D341Med (cell line): ENCODE data around the gene ANKS6.

Experiments used
- DNase-seq: peaks from one replicate; pipeline ENCODE4 v3.0.0; 2012; ENCODE audit warnings: low spot score

The ANKS6 gene

DNA sequence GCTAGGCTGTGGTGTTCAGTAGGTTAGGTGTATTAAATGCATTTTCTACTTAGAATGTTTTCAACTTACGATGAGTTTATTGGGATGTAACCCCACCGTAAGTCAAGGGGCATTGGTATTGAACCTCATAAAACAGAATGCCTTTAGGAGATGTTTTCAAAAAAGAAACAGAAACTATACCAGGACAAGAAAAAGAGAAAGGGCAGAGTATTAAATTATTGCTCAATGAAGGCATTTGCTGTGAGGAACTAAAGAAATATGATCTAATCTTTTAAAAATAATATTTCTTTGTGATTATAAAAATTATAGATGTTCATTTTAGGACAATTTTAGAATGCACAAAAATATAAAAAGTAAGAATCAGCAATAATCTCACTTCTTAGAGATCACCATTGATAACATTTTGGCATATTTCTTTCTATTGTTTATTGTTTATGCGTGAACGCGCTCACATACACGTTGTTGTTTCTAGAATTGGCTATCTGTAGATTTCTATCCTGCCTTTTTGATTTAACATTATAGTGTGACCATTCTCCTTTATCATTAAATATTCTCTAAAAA is 19.1 kb upstream of the ANKS6 start:
- no peak for DNase-seq

- no peak for DNase-seq
These were observed 14.8 kb upstream of the ANKS6 start for GRCh38 chr9:98811051-98811650.

- DNase-seq = no peak
These were observed 13.9 kb upstream of the ANKS6 start for GRCh38 chr9:98810102-98810842.

- no peak for DNase-seq
These were observed 13.2 kb upstream of the ANKS6 start for GRCh38 chr9:98809311-98810101.

DNA sequence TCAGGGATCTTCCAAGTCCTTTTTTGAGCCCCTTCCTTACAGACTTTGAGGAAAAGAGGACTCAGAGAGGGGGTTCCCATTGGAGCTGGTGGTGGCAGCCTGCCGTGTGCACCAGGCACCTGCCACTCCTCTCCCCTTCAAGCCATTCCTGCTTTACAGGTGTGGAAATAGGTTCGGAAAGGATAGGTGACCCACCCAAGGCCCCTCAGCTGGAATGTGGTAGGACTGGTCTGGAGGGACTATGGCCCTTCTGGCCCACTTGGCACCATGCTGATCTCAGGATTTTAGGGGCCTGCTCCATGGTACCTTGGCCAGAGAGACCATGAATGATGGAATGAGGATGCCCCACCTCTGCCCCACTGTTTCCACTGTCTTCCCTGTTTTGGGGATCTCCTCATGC is 12.5 kb upstream of the ANKS6 start:
- DNase-seq = no peak

DNA sequence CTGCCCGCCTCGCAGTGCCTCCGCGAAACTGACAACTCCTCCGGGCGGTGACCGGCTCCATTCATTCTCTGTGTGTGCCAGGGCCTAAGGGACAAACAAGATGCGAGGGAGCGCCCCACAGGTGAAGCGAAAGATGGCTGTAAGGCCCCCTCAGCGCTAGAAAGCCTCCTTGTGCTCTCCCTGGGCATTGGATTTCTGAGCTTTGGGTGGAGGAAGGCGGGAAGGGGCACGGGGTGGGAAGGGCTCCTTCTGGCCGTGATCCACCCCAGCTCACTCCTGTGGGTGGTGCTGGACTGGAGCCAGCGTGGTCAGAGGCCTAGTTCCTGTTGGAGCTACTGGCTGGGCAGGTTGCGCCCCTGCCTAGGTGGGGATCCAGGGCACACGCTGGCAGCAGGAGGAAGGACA is 12.1 kb upstream of the ANKS6 start:
- DNase-seq = no peak

DNA sequence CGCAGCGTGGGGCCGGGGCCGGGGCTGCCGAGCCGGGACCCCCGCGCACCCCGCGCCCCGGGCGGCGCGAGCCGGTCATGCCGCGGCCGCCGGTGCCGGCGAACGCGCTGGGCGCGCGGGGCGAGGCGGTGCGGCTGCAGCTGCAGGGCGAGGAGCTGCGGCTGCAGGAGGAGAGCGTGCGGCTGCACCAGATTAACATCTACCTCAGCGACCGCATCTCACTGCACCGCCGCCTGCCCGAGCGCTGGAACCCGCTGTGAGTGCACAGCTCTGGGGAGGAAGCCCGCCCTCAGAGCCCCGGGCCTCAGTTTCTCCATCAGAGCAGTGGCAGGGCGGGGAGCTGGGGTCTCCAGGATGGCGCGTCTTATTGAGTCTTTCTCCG is 11.4 kb upstream of the ANKS6 start:
- peak; percentile 77 for DNase-seq

DNA sequence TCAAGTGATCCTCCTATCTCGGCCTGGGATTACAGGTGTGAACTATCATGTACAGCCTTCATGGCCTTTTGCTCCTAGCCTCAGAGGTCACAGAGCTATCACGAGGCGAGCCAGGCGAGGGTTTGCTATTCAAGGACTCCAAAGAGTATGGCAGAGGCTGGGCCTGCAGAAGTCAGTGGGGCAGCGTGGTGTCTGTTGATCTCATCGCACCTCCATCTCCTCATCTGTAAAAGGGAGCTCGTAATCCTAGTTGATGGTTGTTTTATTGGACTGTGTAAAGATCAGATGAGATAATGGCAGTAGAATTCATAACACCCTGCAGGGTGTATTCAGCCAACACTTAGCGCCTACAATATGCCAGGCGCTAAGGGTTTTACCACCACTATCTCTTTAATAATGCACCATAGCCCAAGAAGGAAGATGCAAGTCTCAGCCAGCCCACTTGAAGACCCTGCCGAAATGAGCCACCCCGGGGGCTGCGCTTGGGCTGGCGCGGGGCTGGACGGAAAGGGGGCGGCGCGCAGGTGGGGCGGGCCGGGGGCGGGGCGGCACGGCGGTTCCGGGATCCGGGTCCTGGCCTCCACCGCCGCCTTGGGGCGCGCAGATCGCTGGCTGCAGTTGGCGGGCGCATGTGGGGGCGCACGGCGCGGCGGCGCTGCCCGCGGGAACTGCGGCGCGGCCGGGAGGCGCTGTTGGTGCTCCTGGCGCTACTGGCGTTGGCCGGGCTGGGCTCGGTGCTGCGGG is 10.9 kb upstream of the ANKS6 start, which contains the start of gene GALNT12:
Gene GALNT12, plus strand, starts transcription at position 601 of the 744 bp plus-strand sequence. Its CDS starts 29 bp downstream, at position 630.
- no peak for DNase-seq

DNA sequence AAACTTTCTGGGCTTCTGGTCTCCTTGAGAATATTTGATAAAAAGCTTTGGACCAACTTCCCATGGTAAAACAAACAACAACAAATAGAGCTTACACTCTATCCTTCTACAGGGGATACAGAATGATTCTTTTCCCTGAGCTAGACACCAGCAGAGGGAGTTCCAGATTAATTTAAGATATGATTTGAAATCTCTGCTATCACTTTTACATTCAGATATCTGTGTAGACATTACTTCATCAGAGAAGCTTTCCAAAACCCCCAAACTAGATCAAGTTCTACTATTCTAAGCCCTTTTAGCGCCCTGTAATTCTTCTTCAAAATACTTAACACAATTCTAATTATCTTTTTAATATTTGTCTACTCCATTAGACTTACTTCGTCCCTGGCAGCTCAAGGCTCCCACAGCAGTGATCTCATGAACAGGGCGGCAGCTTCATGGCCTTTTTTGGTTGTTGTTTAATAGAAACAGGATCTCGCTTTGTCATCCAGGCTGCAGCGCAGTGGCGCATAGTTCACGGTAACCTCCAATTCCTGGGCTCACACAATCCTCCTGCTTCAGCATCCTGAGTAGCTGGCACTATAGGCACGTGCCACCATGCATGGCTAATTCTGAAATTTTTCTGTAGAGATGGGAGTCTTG is 10.2 kb upstream of the ANKS6 start:
- no peak for DNase-seq

GRCh38 chr9:98805506-98806272 is 9.3 kb upstream of the ANKS6 start:
- DNase-seq = no peak

GRCh38 chr9:98804083-98804482 is 7.7 kb upstream of the ANKS6 start:
- no peak for DNase-seq

DNA sequence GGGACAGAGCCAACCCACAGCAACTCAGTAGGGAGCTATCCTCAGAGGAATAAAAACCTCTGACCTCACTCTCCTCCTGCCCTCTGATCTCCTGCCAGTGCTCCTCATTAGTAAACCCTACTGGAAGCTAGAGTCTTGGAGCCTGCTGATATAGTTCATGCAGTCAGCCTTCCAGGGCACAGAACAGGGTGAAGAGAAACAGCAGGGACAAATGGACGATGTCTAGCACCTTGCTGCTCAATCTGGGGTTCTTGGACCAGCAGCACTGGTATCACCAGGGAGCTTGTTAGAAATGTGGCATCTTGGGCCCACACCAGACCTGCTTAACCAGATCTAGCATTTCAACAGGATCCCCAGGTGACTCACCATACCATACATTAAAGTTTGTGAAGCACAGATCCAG is 5.6 kb upstream of the ANKS6 start:
- DNase-seq = no peak

- DNase-seq = no peak
These were observed 5.2 kb upstream of the ANKS6 start for GRCh38 chr9:98801561-98801960.

DNA sequence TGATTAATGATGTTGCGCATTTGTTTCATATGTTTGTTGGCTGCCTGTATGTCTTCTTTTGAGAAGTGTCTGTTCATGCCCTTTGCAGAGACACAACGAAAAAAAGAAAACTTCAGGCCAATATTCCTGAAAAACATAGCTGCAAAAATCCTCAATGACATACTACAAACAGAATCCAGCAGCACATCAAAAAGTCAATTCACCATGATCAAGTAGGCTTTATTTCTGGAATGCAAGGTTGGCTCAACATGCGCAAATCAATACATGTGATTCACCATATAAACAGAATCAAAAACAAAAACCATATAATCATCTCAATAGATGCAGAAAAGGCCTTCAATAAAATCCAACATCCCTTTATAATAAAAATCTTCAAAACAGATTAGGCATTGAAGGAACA is 1.9 kb upstream of the ANKS6 start:
- DNase-seq = no peak

GRCh38 chr9:98797491-98797890 is 1.1 kb upstream of the ANKS6 start:
- no peak for DNase-seq

DNA sequence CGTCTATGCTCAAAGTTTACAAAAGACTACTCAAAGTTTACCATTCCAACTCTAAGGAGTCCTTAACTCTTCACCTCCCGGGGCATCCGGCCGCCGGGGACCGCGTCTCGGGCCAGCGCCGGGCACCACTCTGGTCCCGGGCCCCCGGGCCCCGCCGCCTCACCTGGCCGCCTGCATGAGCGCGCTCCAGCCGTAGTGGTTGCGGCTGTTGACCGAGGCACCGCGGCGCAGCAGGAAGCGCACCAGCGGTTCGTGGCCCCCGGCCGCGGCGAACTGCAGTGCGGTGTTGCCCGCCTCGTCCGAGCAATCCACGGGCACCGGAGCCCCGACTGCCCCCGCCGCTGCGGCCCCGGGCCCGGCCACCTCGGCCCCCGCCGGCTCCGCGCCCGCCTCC is 388 bp downstream of the ANKS6 start:
- no peak for DNase-seq

- DNase-seq = no peak
These were observed 930 bp downstream of the ANKS6 start for GRCh38 chr9:98795295-98795955.

DNA sequence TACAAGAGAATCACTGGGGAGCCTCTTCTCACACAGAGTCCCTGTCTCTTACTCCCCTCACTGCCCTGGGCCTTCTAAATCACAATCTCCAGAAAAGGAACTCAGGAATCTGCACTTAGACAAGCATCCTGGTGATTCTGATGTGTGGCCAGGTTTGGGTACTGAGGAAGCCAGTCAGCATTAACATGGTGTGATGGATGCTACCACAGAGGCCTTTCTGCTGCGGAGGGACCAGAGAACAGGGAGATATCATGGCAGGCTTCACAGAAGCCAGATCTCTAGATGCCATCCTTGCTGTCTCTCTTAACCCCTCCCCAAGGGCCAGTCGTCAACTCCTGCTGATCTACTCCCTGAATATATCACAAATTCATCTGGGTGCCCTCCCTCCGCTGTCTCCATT is 1.6 kb downstream of the ANKS6 start:
- no peak for DNase-seq

GRCh38 chr9:98793031-98793430 is 3.3 kb downstream of the ANKS6 start:
- DNase-seq = no peak
